ENCODE results near the gene NET1.
"Not testable (repeated sequence)": the region's sequence is repeated elsewhere in the genome, so short reads cannot be mapped to it uniquely, and the experiment has no call there.

The NET1 gene

DNA sequence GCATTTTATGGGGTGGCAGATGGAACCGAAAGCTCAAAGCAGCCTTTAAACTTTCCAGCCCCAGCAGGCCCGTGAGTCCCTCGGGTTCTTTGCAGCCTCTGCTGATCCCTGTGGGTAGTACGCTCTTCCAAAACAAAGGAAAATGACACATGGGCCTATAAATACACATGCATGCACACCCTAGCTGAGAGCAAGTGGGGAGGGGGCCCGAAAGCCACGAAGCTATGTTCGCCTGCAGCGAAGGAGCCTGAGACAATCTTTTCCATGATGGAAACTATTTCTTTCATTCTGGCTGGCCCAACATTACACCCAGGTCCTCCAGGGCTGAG lies 54.8 kb downstream of the NET1 start:
- DNase-seq = no peak

DNA sequence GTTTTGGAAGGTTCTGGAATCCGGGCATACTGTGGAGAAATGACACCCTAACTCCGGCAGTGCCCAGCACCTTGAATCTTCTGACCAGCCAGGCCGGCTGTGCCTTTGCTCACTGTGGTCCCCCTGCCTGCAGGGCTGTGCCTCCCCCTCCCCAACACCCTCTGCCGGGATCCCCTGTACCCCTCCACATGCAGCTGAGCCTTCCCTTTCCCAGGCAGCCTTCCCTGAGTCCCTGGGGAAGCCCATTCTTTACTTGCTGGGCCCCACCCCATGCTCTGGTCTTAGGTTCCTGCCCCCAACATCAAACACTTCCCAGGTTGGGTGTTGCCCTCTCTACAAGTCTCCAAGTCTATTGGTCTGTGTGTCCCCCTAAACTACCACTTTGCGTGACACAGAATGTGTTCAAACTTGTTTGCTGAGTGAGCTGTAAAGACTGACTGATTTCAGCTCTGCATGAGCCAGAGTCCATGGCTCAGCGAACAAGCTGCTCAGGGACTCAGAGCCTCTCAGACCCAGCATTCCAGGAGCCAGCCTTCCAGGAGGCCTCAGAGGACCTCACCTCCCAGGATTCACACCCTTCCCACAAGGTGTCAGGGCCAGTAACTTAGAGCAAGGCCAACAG lies 55.4 kb downstream of the NET1 start:
- DNase-seq = no peak

DNA sequence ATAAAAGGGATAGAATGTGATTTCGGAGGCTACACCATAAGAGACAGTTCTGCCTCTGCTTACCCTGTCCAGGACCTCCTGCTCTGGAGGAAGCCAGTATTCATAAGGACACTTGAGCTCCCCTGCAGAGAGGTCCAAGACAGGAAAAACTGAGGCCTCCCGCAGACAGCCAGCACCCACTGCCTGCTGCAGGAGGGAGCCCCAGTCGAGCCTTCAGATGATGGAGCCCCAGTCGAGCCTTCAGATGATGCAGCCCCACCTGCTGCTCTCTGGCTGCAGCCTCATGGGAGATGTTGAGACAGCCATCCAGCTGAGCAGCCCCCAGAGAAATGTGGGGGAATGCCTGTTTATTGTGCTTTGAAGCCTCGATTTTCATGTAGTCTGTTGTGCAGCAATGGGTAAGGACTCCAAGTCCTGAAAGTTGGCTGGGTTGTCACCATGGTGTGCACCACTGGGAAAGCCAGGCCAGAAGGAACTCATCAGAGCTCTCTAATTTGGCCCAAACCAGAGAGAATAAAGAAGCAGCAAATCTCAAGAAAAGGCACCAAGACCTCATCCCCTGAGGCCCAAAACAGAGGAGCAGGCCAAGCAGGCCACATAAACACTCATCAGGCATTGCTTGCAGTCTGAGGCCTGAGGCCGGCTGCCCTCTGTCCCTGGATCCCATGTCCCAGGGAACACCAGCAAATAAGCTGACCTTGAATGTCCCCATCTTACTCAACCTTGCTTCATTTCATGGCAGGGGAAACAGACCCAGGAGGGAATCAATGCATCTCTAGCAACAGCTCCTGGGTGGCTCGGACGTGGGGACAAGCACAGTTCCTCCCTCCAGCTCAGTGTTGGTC lies 56.1 kb downstream of the NET1 start:
- no peak for DNase-seq

DNA sequence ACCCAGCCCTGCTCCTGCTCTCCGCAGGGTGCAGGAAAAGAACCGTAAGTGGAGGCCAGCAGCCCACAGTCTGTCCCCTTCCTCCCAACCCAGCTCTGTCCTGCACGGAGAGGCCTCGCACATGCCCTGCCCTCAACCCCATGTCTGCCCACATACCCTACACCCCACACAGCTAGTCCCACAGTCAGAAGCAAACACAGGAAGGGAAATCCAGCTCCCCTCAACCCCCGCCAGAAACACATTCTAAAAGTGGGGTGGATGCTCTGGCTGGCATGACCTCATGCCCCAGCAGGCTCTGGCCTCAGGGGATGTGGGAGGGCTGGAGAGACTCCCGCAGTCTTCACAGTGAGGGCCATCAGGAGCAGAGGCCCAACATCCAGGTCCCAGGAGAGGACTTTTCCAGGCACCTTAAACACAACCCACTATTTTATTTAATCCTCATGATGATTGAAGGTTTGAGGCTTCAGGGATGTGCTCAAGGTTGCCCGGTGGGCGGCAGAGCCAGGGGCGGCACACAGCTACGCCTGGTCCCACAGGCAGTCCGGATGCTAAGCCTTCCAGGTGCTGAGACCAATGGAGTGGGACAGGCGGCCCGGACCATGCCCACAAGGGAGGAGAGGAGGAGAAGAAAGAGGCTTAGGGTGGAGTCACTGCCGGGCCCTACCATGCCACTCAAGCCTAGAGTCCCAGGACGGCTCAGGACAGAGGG lies 57.1 kb downstream of the NET1 start:
- DNase-seq = no peak

DNA sequence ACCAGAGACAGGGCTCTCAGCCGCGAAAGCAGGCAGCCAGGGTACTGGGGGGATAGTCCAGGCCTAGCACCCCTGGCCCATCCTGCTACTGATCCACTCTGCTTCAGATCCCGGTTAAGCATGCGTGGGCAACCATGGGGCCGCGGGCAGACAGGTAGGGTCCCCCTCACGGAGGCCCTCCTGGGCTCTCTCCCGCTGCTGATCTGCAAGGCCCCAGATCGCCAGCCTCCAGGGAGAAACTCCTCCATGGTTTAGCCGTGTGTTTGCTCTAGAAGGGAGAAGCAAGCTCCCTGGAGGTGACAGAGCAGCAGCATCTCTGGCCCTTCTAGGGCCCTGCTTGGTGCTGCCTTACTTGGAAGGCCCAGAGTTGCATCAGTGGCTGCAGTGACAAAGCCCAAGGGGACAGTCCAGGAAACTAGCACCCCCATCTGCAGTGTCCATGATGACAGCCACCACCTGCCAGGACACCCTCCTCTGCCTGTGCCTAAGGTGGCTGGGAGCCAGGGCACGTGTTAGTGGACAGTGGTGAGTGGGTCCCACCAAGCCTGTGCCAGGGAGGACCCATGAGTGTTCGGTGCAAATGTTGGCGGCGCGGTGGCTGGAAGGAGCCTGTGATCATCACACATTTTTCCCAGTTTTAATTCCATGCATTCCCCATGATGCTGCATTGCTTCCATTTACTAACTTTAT lies 57.9 kb downstream of the NET1 start:
- no peak for DNase-seq

DNA sequence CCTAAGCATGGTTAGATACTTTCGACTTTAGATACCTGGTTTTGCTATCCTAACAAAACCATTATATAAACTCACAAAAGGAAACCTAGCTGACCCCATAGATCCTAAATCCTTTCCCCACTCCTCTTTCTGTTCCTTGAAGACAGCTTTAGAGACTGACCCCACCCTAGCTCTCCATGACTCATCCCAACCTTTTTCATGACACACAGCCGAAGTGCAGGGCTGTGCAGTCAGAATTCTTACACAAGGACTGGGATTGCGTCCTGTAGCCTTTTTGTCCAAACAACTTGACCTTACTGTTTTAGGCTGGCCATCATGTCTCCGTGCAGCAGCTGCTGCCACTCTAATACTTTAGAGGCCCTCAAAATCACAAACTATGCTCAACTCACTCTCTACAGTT lies 62.3 kb downstream of the NET1 start:
- not testable (repeated sequence) for DNase-seq

DNA sequence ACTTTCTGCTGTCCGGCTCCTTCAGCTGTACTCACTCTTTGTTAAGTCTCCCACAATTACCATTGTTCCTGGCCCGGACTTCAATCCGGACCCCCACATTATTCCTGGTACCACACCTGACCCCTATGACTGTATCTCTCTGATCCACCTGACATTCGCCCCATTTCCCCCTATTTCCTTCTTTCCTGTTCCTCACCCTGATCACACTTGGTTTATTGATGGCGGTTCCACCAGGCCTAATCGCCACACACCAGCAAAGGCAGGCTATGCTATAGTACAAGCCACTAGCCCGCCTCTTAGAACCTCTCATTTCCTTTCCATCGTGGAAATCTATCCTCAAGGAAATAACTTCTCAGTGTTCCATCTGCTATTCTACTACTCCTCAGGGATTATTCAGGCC lies 62.7 kb downstream of the NET1 start:
- not testable (repeated sequence) for DNase-seq

DNA sequence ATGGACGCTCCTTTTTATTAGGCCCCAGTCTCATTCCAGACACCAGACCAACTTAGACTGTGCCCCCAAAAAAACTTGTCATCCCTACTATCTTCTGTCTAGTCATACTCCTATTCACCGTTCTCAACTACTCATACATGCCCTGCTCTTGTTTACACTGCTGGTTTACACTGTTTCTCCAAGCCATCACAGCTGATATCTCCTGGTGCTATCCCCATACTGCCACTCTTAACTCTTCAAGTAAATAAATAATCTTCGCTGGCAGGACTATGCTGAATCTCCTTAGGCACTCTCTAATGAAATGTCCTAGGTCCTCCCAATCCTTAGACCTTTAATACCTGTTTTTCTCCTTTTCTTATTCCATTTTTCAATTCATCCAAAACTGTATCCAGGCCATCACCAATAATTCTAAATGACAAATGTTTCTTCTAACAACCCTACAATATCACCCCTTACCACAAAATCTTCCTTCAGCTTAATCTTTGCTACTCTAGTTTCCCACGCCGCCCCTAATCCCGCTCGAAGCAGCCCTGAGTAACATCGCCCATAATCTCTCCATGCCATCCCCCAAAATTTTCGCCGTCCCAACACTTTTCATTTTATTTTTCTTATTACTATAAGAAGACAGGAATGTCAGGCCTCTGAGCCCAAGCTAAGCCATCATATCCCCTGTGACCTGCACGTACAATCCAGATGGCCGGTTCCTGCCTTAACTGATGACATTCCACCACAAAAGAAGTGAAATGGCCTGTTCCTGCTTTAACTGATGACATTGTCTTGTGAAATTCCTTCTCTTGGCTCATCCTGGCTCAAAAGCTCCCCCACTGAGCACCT lies 63.8 kb downstream of the NET1 start:
- DNase-seq = not testable (repeated sequence)

DNA sequence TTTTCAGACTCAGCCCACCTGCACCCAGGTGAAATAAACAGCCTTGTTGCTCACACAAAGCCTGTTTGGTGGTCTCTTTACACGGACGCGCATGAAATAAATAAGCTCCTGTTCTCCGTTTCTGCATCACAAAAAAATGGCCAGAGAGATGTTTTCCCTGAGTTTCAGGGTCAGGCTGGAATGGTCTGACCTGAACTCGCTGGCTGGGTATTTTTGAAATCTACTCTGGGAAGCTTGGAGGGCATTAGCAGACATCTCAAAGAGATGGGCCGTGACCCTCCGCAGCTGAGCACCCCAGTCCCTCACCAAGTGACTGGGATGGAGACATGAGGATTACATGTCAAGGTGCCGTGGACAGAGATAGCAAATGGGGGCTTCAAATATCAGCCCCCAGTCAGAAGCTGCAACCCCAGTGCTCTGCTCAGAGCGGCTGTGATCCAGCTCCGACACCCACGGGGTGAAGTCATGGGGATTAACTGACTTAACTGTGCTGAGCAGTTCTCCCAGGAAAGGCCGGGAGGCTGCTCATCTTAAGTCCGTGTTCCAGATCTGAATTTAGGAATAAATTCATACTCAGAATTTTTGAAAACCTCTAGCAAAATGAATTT lies 64.7 kb downstream of the NET1 start:
- no peak for DNase-seq

DNA sequence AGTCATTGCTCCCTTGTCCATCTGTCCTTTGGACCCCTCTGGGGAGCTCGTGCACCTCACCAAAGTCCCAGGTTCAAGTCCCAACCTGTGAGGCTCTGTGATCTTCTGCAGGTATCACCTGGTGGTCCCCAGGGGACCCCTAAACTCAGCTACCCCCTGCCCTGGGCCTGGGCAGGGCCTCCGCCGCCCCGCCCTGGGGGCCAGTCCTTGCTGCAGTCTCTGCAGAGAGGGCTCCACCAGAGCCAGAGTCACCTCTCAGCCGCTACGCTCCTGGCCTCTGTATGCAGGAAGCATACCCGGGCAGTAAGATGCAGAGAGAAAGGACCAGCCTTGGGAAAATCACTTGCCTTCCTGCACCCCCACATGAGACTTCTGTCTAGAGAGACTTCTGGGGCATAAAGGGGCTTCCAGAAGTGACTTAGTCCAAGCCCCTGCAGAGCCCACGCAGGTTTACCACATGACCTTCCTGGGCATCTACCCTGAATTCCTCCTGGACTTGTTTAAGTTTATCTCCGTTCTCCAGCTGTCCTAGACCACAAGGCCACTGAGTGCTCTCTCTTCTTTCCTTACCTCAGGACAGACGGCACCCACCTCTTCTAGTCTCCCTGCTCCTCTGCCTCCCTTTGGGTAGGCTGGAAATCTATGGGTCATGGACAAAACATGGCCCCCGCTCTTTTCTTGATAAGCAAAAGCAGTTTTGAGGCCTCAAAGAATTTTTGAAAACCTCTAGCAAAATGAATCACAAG lies 65.8 kb downstream of the NET1 start:
- peak; percentile 83 for DNase-seq

DNA sequence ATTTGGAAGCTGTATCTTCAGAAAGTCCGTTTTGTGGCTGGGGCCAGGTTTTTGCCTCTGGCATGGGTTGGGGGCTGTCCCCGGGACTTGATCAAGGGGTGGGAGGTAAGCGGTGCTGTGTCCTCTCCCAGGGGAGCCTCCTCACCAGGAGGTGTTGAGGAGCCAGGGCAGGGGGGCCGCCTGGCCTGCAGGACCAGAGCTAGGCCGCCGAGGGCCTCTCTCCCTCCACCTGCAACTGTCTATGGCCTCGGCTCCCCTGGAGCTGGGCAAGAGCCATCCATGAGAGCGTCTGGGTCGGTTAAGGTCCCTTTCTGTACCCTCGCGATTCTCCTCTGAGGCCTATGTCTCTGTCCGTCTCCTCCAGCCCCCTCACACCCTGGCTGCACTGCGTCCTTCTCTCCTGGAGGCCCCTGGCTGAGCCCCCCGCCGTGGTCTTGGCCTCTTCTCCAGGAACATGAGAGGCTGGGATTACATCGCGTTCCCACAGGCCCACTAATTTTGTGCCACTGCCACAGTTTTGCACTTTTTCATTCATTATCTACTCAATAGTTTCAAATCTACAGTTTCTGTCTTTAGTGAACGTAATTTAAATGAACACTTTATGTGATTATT lies 66.4 kb downstream of the NET1 start:
- DNase-seq = no peak

DNA sequence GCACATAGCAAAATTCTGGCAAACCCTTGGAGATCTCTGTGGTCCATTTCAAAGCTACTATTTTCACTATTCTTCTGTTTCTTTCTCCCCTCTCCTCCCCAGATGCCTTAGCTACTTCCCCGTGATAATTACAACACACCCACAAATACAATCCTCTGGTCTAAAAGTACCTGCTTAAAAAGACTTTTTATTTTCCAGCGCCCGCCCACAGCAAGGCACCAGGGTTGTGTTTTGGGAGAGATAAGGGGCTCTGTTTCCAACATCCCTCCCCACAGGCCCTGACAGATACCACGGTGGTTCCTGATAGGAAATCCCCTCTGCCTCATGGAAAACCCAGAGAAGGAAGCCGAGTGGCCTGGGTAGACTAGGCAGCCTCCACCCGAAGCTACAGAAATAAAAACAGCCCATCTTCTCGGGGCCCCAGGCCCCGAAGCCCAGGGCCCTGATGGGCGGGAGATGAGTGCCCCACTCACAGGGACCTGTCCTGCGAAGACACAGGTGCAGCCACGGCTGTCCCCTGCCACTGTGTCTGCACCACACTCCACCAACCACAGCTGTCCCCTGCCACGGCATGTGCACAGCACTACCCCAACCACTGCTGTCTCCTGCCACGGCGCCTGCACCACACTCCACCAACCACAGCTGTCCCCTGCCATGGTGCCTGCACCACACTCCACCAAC lies 67.3 kb downstream of the NET1 start:
- DNase-seq = peak; percentile 95

DNA sequence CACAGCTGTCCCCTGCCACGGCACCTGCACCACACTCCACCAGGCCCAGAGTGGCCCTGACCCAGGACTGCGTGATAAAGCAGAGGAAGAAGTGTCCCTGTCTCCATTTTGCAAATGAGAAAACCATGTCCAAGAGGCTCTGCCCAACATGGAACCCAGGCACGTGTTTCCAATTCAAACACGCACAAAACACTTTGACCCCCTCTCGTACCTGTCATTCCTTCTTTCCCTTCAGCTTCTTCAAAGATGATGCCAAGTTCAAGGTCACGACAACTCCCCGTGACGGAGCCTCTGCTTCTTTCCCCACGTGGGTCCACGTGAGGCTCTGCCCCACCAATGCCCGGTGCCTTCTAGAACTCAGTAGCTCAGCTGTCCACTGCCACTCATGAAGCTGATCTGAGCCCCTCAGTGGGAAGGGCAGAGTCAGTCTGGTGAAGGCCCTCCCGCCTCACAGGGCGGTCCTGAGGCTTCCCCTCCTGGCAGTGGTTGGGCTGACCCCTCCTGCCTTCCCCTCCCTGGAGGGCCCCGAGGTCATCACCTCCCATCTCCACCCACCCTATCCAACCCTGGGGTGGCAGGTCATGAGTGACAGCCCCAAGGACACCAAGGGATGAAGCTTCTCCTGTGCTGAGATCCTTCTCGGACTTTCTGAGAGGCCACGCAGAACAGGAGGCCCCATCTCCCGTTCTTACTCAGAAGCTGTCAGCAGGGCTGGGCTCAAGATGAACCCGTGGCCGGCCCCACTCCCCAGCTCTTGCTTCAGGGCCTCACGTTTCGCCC lies 68.0 kb downstream of the NET1 start:
- DNase-seq = peak; percentile 29

DNA sequence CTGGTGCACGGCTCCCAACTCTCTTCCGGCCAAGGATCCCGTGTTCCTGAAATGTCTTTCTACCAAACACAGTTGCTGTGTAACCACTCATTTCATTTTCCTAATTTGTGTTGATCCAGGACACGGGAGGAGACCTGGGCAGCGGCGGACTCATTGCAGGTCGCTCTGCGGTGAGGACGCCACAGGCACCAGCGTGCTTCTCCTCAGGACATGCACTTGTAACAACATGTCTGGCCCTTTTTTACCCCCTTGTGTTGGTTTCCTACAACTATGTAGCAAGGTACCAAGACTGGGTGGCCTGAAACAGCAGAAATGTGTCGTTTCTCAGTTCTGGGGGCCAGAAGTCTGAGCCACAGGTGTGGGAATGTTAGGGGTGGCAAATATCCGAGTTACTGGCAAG lies 68.8 kb downstream of the NET1 start:
- no peak for DNase-seq

DNA sequence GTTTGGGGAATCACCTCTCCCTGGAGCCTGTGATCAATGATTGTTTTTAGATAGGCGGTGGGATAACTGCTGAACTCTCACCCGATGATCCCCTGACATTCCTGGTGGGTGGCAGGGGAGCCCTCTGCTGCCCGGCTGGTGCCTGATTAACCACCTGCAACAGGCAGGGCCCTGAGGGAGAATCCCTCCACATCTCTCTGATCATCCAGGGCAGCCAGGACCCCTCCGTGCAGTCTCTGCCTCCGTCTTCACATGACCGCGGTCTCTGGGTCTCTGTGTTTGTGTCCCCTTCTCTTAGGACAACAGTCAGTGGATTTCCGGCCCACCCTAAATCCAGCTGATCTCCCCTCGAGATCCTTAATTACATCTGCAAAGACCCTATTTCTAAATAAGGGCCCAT lies 69.7 kb downstream of the NET1 start:
- DNase-seq = no peak

DNA sequence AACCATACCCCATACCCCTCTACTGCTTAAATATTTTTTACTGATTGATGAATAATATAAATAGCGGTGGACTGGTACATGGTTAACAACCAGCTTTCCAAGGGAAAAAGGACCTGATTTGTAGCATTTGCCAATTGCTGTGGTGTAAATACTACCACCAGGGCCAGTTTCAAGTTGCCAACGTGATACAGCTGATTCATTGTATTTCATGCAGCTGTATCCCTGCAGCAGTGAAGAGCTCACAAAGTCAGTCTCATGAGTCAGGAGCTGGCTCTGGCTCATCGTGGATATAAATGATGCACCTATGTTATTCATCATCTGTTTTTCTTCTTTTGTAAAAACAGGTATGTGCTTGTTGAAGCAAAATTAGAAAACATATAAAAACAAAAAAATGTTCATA lies 71.8 kb downstream of the NET1 start:
- DNase-seq = no peak

DNA sequence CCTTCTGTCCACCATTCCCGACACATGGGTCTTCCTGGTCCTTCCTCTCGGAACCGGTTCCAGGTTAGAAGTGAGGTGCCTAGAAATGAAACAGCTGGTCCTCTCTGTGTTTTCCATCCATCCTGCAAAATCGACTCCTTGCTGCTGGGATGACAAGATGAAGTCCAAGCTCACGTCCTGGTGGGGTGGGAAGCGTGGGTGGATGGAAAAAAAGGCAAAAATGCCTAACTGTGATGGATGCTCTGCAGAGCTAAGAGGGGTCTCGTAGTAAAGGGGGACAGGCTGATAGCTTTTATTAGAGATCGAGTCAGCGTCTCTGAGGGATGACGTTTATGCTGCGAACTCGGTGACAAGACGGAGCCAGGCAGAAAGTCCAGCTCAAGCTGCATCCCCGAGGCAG lies 72.9 kb downstream of the NET1 start:
- no peak for DNase-seq

DNA sequence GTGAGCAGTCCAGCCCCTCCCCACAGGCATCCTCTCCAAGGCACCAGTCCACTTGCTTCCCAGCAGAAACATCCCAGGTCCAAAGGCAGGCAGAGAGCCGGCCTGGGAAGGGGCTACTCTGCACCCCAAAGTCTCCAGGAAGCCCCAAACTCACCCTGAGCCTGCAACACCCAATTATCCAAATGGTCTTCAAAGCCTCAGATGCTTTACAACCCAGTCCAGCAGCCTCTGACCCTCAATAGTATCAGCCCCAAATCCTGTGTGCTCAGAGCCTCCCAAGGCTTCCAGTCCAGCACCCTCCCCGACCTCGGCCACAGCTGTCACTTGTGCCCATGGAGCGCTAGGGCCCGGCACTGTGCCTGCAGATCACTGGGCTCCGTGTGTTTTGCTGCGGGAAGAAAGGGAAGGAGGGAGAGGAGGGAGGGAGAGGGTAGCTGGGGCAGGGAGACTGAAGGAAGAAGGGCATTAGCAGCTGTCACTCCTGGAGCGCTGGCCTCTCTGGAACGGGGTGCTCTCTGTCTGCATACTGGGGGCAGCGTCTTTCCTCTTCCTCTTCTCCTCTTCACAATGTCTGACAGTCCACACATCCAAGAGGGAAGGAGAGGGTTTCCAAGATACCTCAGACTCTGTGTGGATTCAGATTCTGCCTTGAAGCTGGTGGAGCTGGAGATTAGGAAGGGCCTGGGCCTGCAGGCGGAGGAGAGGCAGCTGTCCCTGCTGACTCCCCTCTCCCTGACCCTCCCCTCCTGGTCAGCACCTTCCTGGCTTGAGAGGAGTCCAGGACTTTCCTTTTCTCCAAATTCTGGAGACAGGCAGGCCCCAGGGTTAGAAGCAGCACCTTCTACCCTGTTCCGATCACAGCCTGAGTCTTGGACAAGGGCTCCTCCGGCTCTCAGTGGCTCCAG lies 73.8 kb downstream of the NET1 start:
- DNase-seq = no peak
